Skeletal muscle tissue (tissue), 4 donors: ENCODE results near the gene SLC22A23. TPM values are rescaled to one million over a fixed set of nuclear protein-coding genes. Genes with fewer than 3 reads are reported as not detected.
A peak's percentile ranks its signal among the peaks of the same experiment; 100 is the strongest.

Source experiments
- H3K27ac ChIP-seq: one replicate; pipeline ENCODE4 v1.7.0; 2013; ENCODE audit warnings: mild to moderate bottlenecking, low read depth, low read length, inconsistent platforms
- H3K27me3 ChIP-seq, 3 donors: one replicate each; pipeline ENCODE4 v1.7.0; 2013; ENCODE audit warnings: low read length in 3 of 3; ENCODE audit not compliant: control insufficient read depth in 3 of 3, insufficient read depth in 3 of 3
- H3K36me3 ChIP-seq, 3 donors: one replicate each; pipeline ENCODE4 v1.7.0; 2013; ENCODE audit warnings: low read length in 3 of 3; ENCODE audit not compliant: control insufficient read depth in 3 of 3, insufficient read depth in 3 of 3
- H3K4me1 ChIP-seq, 3 donors: one replicate each; pipeline ENCODE4 v1.7.0; 2013; ENCODE audit warnings: low read length in 3 of 3, mild to moderate bottlenecking in 3 of 3; ENCODE audit not compliant: control insufficient read depth in 3 of 3, insufficient read depth in 3 of 3
- H3K4me3 ChIP-seq, 3 donors: one replicate each; pipeline ENCODE4 v1.7.0; 2013; ENCODE audit warnings: low read length in 3 of 3
- H3K9ac ChIP-seq, 3 donors: one replicate each; pipeline ENCODE4 v1.7.0; 2013; ENCODE audit warnings: low read length in 3 of 3, mild to moderate bottlenecking in 3 of 3, moderate library complexity in 2 of 3, low read depth in 1 of 3
- H3K9me3 ChIP-seq, 3 donors: one replicate each; pipeline ENCODE4 v1.7.0; 2013; ENCODE audit warnings: low read length in 3 of 3; ENCODE audit not compliant: control insufficient read depth in 3 of 3
- total RNA-seq: library from RNA; depleted of rRNA; stranded (reverse); fragments of >200 nt; gene quantifications from one replicate; pipeline ENCODE4 v1.2.3, GENCODE V29; 2014
- donor health status: Osteomylitis.

SLC22A23 gene
- total RNA-seq, 1 donor from 2014 or later, result 2.6 TPM

GRCh38 chr6:3266170-3266569, 190.7 kb downstream of the SLC22A23 start:
- no peak overlapping the region for H3K9ac ChIP-seq
- H3K4me1 ChIP-seq, result peaks cover 14 to 35% (median 26%) of the 10 kb centered on the region in 3 donors
- H3K27me3 ChIP-seq, result no peaks in the 10 kb centered on the region
- H3K36me3 ChIP-seq, result peaks cover 24 to 40% (median 26%) of the 10 kb centered on the region in 3 donors
- H3K27ac ChIP-seq, result no peak overlapping the region
- no peak overlapping the region for H3K4me3 ChIP-seq
- H3K9me3 ChIP-seq, result no peaks in the 10 kb centered on the region

GRCh38 chr6:3265671-3266070, 191.2 kb downstream of the SLC22A23 start:
- Histone ChIP-seq H3K9ac (peak overlapping the region in 1 of 3 donors; percentile 5), H3K4me3 (no peak overlapping the region), H3K27ac (no peak overlapping the region), H3K9me3 (no peaks in the 10 kb centered on the region), H3K36me3 (peaks cover 19 to 35% (median 24%) of the 10 kb centered on the region in 3 donors), H3K4me1 (peaks cover 19 to 40% (median 31%) of the 10 kb centered on the region in 3 donors), H3K27me3 (no peaks in the 10 kb centered on the region)

- Histone ChIP-seq H3K36me3 (peaks cover 9 to 25% (median 14%) of the 10 kb centered on the region in 3 donors), H3K9me3 (no peaks in the 10 kb centered on the region), H3K4me3 (no peak overlapping the region), H3K27me3 (no peaks in the 10 kb centered on the region), H3K4me1 (peaks cover 31 to 52% (median 43%) of the 10 kb centered on the region in 3 donors), H3K9ac (peak overlapping the region in 1 of 3 donors; percentile 40), H3K27ac (no peak overlapping the region)
These were observed 192.5 kb downstream of the SLC22A23 start for GRCh38 chr6:3264356-3264755.

GRCh38 chr6:3263096-3263495, 193.8 kb downstream of the SLC22A23 start:
- Histone ChIP-seq H3K36me3 (peaks cover 8 to 20% (median 12%) of the 10 kb centered on the region in 3 donors), H3K9me3 (no peaks in the 10 kb centered on the region), H3K27ac (peak overlapping the region; percentile 2), H3K4me1 (peaks cover 32 to 57% (median 47%) of the 10 kb centered on the region in 3 donors), H3K27me3 (no peaks in the 10 kb centered on the region), H3K4me3 (no peak overlapping the region), H3K9ac (no peak overlapping the region)

- H3K27ac ChIP-seq, result peak overlapping the region; percentile 18
- peaks cover 32 to 57% (median 48%) of the 10 kb centered on the region in 3 donors for H3K4me1 ChIP-seq
- no peak overlapping the region for H3K4me3 ChIP-seq
- H3K9me3 ChIP-seq, result no peaks in the 10 kb centered on the region
- H3K36me3 ChIP-seq, result peaks cover 7 to 17% (median 12%) of the 10 kb centered on the region in 3 donors
- no peaks in the 10 kb centered on the region for H3K27me3 ChIP-seq
- peak overlapping the region in 2 of 3 donors; percentile 8 to 51 for H3K9ac ChIP-seq
These were observed 194.9 kb downstream of the SLC22A23 start for GRCh38 chr6:3261921-3262320.

GRCh38 chr6:3261518-3261820, 195.4 kb downstream of the SLC22A23 start:
- no peaks in the 10 kb centered on the region for H3K27me3 ChIP-seq
- H3K9me3 ChIP-seq, result no peaks in the 10 kb centered on the region
- H3K27ac ChIP-seq, result peak overlapping the region; percentile 18
- peaks cover 32 to 57% (median 48%) of the 10 kb centered on the region in 3 donors for H3K4me1 ChIP-seq
- H3K4me3 ChIP-seq, result no peak overlapping the region
- peak overlapping the region in 1 of 3 donors; percentile 50 for H3K9ac ChIP-seq
- peaks cover 7 to 17% (median 12%) of the 10 kb centered on the region in 3 donors for H3K36me3 ChIP-seq

- Histone ChIP-seq H3K27ac (peak overlapping the region; percentile 18), H3K9ac (peak overlapping the region; percentile 29 to 50 (median 30)), H3K4me1 (peaks cover 32 to 52% (median 48%) of the 10 kb centered on the region in 3 donors), H3K9me3 (no peaks in the 10 kb centered on the region), H3K4me3 (peak overlapping the region in 1 of 3 donors; percentile 22), H3K36me3 (peaks cover 7 to 17% (median 12%) of the 10 kb centered on the region in 3 donors), H3K27me3 (no peaks in the 10 kb centered on the region)
These were observed 195.9 kb downstream of the SLC22A23 start for GRCh38 chr6:3260772-3261517.

- peaks cover 32 to 49% (median 48%) of the 10 kb centered on the region in 3 donors for H3K4me1 ChIP-seq
- H3K27ac ChIP-seq, result no peak overlapping the region
- H3K9me3 ChIP-seq, result no peaks in the 10 kb centered on the region
- H3K4me3 ChIP-seq, result no peak overlapping the region
- H3K9ac ChIP-seq, result peak overlapping the region in 2 of 3 donors; percentile 16 to 81
- H3K36me3 ChIP-seq, result peaks cover 7 to 17% (median 12%) of the 10 kb centered on the region in 3 donors
- H3K27me3 ChIP-seq, result no peaks in the 10 kb centered on the region
These were observed 196.6 kb downstream of the SLC22A23 start for GRCh38 chr6:3260296-3260695.

- H3K9ac ChIP-seq, result peak overlapping the region; percentile 81 to 88 (median 84)
- H3K4me3 ChIP-seq, result peak overlapping the region; percentile 93 to 97 (median 96)
- H3K9me3 ChIP-seq, result no peaks in the 10 kb centered on the region
- H3K27me3 ChIP-seq, result no peaks in the 10 kb centered on the region
- H3K36me3 ChIP-seq, result peaks cover 7 to 11% (median 10%) of the 10 kb centered on the region in 3 donors
- H3K27ac ChIP-seq, result peak overlapping the region; percentile 70
- peaks cover 32 to 49% (median 48%) of the 10 kb centered on the region in 3 donors for H3K4me1 ChIP-seq
These were observed 197.3 kb downstream of the SLC22A23 start for GRCh38 chr6:3259491-3259958.
